ENCODE measurements around the gene XRCC6. TPM values are rescaled to one million over a fixed set of nuclear protein-coding genes. Genes with fewer than 3 reads are reported as not detected.

The XRCC6 gene
- total RNA-seq, 1 experiment from 2014 or later, result 414 TPM

DNA sequence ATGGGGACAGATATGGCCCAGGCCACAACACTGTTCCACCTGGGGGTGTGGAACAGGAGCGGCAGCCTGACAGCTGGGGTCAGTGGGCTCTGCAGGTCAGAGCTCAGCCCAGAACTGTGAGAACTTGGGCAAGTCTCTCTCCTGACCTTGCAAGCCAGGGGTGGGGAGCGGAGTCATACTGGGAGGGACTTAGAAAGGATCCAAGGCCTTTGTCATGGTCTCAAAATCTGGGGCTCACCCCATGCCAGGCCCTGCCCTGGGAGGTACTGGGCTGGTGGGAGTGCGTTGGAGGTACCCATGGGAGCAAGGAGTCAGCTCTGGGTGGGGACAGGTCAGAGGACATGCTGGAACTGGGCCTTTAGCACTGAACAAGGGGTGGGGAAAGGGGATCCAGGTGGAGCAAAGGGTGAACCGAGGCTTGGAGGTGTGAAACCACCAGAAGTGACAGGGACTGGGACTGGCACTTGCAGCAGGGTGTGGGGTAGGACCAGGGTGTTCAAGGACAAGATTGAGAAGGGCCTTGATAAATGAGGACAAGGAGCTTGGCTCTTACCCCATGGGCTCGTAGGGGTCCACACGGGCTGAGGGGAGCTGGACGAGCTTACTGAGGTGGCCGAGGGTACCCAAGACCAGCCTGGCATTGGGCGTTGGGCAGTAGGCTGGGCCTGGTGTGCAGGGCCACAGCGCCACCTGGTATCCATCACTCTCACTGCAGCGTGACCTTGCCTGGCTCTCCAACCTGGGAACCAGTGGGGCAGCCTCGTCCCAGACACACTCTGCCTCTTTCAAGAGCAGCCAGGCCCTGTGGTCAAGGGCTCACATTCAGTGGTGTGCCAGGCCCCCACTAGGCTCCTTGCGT is 24.1 kb upstream of the XRCC6 start:
- no TSS peak for BruUV-seq (replicated peaks)

GRCh38 chr22:41597635-41597953 is 23.5 kb upstream of the XRCC6 start:
- Mint-ChIP-seq H3K4me3 (ENCODE audit: unreplicated experiment) (no peak overlapping the region), H3K27me3 (ENCODE audit: insufficient read depth, unreplicated experiment) (no peaks in the 10 kb centered on the region), H3K4me1 (ENCODE audit: low read depth, unreplicated experiment) (peaks cover 6% of the 10 kb centered on the region), H3K9me3 (ENCODE audit: unreplicated experiment) (no peaks in the 10 kb centered on the region), H3K36me3 (ENCODE audit: insufficient read depth, unreplicated experiment) (peaks cover 20% of the 10 kb centered on the region), H3K27ac (ENCODE audit: unreplicated experiment) (no peak overlapping the region)
- H3K4me3 ChIP-seq (ENCODE audit: low read depth, low read length), result no peak overlapping the region
- BruUV-seq (replicated peaks), result no TSS peak
- intact Hi-C loops (cut with micrococcal nuclease; ENCODE audit: unreplicated experiment), result loop anchor here (1.0 kb wide), 1 partner anchor 20 kb away; no protein-coding TSS in a partner anchor
- CTCF ChIA-PET, result interaction anchor here (0.7 to 0.8 kb wide), 3 partner anchors 21 to 54 kb away, joined by 3 to 4 read pairs (median 3); partner anchors contain the start of gene XRCC6
- H3K9me3 ChIP-seq, result no peaks in the 10 kb centered on the region
- no peaks in the 10 kb centered on the region for H3K4me1 ChIP-seq
- DNase-seq, result no peak
- TF ChIP-seq CTCF (IDR thresholded peaks at IDR 0.05; ENCODE audit: insufficient read depth in 1 of 2, low read depth in 1 of 2, low read length in 1 of 2, severe bottlenecking in 1 of 2, unreplicated experiment in 1 of 2), result no peak
- POLR2A ChIA-PET, result interaction anchor here (1.2 kb wide), 1 partner anchor 8 kb away, joined by 4 read pairs; the partner anchor contains the start of gene PMM1
- H3K27me3 ChIP-seq (replicated peaks; ENCODE audit: control insufficient read depth, insufficient read depth, low read length), result no peaks in the 10 kb centered on the region
- no peaks in the 10 kb centered on the region; the same call in 1 of the 2 replicates for H3K36me3 ChIP-seq (ENCODE audit: control insufficient read depth, insufficient read depth, low read length)

More for the DNA sequence above, 24.1 kb upstream of the XRCC6 start:
- ChIA-PET POLR2A (no interaction called here), CTCF (interaction anchor here (0.7 to 1.2 kb wide), 3 partner anchors 20 to 53 kb away, joined by 3 to 11 read pairs (median 4); partner anchors contain the start of gene XRCC6)
- H3K27me3 ChIP-seq (replicated peaks; ENCODE audit: control insufficient read depth, insufficient read depth, low read length), result no peaks in the 10 kb centered on the region
- Mint-ChIP-seq H3K27me3 (ENCODE audit: insufficient read depth, unreplicated experiment) (no peaks in the 10 kb centered on the region), H3K27ac (ENCODE audit: unreplicated experiment) (no peak overlapping the region), H3K9me3 (ENCODE audit: unreplicated experiment) (no peaks in the 10 kb centered on the region), H3K4me1 (ENCODE audit: low read depth, unreplicated experiment) (peaks cover 6% of the 10 kb centered on the region), H3K4me3 (ENCODE audit: unreplicated experiment) (no peak overlapping the region), H3K36me3 (ENCODE audit: insufficient read depth, unreplicated experiment) (peaks cover 20% of the 10 kb centered on the region)
- H3K4me1 ChIP-seq, result no peaks in the 10 kb centered on the region
- TF ChIP-seq CTCF (IDR thresholded peaks at IDR 0.05; ENCODE audit: insufficient read depth in 1 of 2, low read depth in 1 of 2, low read length in 1 of 2, severe bottlenecking in 1 of 2, unreplicated experiment in 1 of 2), result peak in 1 of 2 experiments; percentile 73
- no peak overlapping the region for H3K4me3 ChIP-seq (ENCODE audit: low read depth, low read length)
- peak in 1 of 2 experiments; percentile 64 for DNase-seq
- H3K36me3 ChIP-seq (ENCODE audit: control insufficient read depth, insufficient read depth, low read length), result no peaks in the 10 kb centered on the region; the same call in 1 of the 2 replicates
- no peaks in the 10 kb centered on the region for H3K9me3 ChIP-seq
- intact Hi-C loops (cut with micrococcal nuclease; ENCODE audit: unreplicated experiment), result loop anchor here (1.0 kb wide), 1 partner anchor 20 kb away; no protein-coding TSS in a partner anchor

DNA sequence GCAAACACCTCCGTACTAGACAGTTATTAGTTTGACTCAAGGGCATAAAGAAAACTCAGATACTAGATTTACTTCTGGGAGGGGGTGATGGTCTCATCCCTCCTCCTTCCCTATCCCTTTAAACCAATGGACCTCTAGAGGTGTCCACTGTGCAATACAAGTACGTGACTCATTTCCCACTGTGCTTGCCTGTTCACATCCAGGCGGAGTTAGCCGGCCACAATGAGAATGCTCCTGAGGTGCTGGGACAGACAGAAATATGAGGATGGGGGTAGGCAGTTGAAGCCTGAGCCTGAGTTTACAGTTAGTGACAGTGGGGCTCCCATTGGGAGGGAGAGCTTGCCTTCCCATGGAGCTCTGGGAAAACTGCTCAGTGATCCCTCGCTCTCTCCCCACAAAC is 23.0 kb upstream of the XRCC6 start:
- H3K27ac Mint-ChIP-seq (ENCODE audit: unreplicated experiment), result no peak overlapping the region
- intact Hi-C loops (cut with micrococcal nuclease; ENCODE audit: unreplicated experiment), result no loop called here

More for the DNA sequence above, 23.0 kb upstream of the XRCC6 start:
- Histone ChIP-seq H3K36me3 (ENCODE audit: control insufficient read depth, insufficient read depth, low read length) (no peaks in the 10 kb centered on the region; the same call in 1 of the 2 replicates), H3K27me3 (replicated peaks; ENCODE audit: control insufficient read depth, insufficient read depth, low read length) (no peaks in the 10 kb centered on the region), H3K4me3 (ENCODE audit: low read depth, low read length) (no peak overlapping the region), H3K9me3 (no peaks in the 10 kb centered on the region), H3K4me1 (no peaks in the 10 kb centered on the region)
- ChIA-PET CTCF (interaction anchor here (0.7 to 0.8 kb wide), 3 partner anchors 22 to 54 kb away, joined by 3 to 4 read pairs (median 3); partner anchors contain the start of gene XRCC6), POLR2A (interaction anchor here (1.2 kb wide), 1 partner anchor 8 kb away, joined by 4 read pairs; the partner anchor contains the start of gene PMM1)
- Mint-ChIP-seq H3K4me1 (ENCODE audit: low read depth, unreplicated experiment) (peaks cover 6% of the 10 kb centered on the region), H3K36me3 (ENCODE audit: insufficient read depth, unreplicated experiment) (peaks cover 20% of the 10 kb centered on the region), H3K4me3 (ENCODE audit: unreplicated experiment) (no peak overlapping the region), H3K27me3 (ENCODE audit: insufficient read depth, unreplicated experiment) (no peaks in the 10 kb centered on the region), H3K9me3 (ENCODE audit: unreplicated experiment) (no peaks in the 10 kb centered on the region)
- BruUV-seq (replicated peaks), result no TSS peak
- no peak for DNase-seq
- no peak for TF ChIP-seq CTCF (IDR thresholded peaks at IDR 0.05; ENCODE audit: insufficient read depth in 1 of 2, low read depth in 1 of 2, low read length in 1 of 2, severe bottlenecking in 1 of 2, unreplicated experiment in 1 of 2)
